NB4 (cell line): Measurements from ENCODE around the gene SMC1B.

Experiments
- DNase-seq: peaks from one replicate; pipeline ENCODE4 v3.0.0; 2010; ENCODE audit warnings: low read depth
- H3K4me3 ChIP-seq: one replicate; pipeline ENCODE4 v1.5.1; 2011; ENCODE audit warnings: mild to moderate bottlenecking, low read depth, low read length, moderate library complexity
- MYC ChIP-seq: IDR thresholded peaks from 2 replicates; pipeline ENCODE4 v1.6.1; 2011; ENCODE audit warnings: low read depth, low read length
- POLR2A ChIP-seq: IDR thresholded peaks from 2 replicates; pipeline ENCODE4 v1.6.1; 2011; ENCODE audit warnings: mild to moderate bottlenecking; ENCODE audit not compliant: insufficient read length; ENCODE audit errors: extremely low read depth
- TF ChIP-seq, protein P1 (sequence below): IDR thresholded peaks from one replicate; pipeline ENCODE4 v1.5.1; 2012; ENCODE audit warnings: low read depth, low read length
- TF ChIP-seq, protein P2 (sequence below): IDR thresholded peaks from 2 replicates; pipeline ENCODE4 v1.6.1; 2011; ENCODE audit warnings: low read depth, low read length

The SMC1B gene

DNA sequence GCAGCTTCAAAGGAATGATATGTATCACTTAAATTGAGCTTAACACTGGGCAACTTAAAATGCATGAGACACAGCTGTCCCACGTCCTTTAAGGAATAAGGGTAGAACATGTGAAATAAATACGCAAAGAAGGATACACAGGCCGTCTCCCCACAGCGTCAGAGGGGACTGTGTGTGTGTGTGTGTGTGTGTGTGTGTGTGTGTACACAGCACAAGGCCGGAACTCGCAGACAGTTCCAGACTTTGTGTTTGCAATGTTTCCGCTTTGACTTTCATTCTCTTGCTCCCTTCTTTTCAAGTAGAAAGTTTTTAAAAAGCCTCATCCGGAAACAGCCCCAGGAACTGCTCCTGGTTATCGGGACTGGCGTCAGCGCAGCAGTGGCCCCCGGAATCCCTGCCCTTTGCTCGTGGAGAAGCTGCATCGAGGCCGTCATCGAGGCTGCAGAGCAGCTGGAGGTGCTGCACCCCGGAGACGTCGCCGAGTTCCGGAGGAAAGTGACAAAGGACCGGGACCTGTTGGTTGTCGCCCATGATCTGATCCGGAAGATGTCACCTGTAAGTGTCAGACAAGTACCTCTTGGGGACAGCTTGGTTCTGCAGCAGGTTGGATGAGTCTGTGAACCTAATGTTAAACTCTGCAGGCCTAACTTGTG is 90.4 kb downstream of the SMC1B start:
- no peak for TF ChIP-seq MYC
- no peak for DNase-seq
- H3K4me3 ChIP-seq: no peak overlapping the region

DNA sequence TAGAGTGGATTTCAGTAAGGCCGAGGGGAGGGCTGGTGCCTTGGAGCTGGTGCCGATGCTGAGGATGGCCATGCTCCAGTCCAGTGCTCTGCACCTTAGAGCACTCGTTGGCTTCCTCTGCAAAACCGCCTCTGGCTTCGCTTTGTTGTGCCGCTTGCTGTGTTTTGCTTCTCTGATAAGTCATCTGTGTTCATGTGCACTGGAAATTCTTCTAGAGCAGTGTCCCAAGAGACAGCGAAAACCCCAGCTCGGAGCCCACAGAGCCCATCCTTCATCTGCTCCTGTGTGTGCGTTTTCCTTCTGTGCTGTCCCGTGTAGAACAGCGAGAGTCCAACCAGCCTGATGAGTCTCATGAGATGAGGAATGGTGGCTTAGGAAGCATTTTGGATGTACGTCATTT is 91.6 kb downstream of the SMC1B start:
- TF ChIP-seq, protein P1, sequence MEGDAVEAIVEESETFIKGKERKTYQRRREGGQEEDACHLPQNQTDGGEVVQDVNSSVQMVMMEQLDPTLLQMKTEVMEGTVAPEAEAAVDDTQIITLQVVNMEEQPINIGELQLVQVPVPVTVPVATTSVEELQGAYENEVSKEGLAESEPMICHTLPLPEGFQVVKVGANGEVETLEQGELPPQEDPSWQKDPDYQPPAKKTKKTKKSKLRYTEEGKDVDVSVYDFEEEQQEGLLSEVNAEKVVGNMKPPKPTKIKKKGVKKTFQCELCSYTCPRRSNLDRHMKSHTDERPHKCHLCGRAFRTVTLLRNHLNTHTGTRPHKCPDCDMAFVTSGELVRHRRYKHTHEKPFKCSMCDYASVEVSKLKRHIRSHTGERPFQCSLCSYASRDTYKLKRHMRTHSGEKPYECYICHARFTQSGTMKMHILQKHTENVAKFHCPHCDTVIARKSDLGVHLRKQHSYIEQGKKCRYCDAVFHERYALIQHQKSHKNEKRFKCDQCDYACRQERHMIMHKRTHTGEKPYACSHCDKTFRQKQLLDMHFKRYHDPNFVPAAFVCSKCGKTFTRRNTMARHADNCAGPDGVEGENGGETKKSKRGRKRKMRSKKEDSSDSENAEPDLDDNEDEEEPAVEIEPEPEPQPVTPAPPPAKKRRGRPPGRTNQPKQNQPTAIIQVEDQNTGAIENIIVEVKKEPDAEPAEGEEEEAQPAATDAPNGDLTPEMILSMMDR: no peak
- TF ChIP-seq POLR2A: no peak
- no peak for TF ChIP-seq MYC
- TF ChIP-seq, protein P2, sequence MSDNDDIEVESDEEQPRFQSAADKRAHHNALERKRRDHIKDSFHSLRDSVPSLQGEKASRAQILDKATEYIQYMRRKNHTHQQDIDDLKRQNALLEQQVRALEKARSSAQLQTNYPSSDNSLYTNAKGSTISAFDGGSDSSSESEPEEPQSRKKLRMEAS: no peak
- H3K4me3 ChIP-seq: no peak overlapping the region
- no peak for DNase-seq

DNA sequence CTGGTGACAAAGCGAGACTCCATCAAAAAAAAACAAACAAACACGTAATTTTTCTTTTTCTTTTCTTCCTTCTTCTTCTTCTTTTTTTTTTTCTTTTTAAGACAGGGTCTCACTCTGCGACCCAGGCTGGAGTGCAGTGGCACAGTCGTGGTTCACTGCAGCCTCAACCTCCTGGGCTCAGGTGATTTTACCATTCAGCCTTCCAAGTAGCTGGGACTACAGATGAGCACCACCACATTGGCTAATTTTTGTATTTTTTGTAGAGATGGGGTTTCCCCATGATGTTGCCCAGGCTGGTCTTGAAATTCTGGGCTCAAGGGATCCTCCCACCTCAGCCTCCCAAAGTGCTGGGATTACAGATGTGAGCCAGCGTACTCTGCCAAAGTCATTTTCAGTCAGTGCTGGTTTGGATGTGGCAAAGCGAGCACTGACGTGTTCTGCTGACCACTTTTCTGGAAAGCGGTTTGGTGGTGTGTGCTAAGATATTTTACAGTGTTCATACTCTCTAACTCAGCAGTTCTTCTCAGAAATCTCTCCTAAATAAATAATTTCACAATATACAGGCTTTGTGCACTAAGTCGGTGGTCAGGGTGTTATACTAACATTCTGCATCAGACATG is 92.9 kb downstream of the SMC1B start:
- H3K4me3 ChIP-seq: no peak overlapping the region
- no peak for DNase-seq
- TF ChIP-seq, protein P1: no peak
- TF ChIP-seq POLR2A (no peak), MYC (no peak)
- TF ChIP-seq, protein P2: no peak

DNA sequence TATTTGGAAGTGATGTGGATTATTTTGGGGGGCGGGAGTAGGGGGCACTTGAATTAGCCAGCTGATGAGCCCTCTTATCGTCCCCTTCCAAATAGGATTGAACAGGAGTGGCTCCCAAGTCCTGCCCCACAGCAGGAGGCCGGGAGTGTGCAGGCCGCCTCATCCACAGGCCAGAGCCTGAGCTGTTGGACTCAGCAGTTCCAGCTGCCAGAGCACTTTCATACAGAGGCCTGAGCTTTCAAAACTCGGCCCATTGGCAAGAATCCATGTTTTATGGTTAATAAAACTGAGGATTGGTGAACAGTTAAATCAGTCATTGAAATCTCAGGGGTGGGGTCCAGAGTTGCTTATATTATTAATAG is 94.1 kb downstream of the SMC1B start:
- DNase-seq: no peak
- TF ChIP-seq, protein P2: no peak
- TF ChIP-seq, protein P1: no peak
- TF ChIP-seq MYC: no peak
- no peak for TF ChIP-seq POLR2A

GRCh38 chr22:45318558-45319323 is 94.7 kb downstream of the SMC1B start:
- TF ChIP-seq, protein P2: no peak
- TF ChIP-seq POLR2A (no peak), MYC (no peak)
- TF ChIP-seq, protein P1: no peak
- H3K4me3 ChIP-seq: peak overlapping the region; percentile 36
- DNase-seq: peak; percentile 71

More for the DNA sequence above, 94.1 kb downstream of the SMC1B start:
- H3K4me3 ChIP-seq: peak overlapping the region; percentile 36

DNA sequence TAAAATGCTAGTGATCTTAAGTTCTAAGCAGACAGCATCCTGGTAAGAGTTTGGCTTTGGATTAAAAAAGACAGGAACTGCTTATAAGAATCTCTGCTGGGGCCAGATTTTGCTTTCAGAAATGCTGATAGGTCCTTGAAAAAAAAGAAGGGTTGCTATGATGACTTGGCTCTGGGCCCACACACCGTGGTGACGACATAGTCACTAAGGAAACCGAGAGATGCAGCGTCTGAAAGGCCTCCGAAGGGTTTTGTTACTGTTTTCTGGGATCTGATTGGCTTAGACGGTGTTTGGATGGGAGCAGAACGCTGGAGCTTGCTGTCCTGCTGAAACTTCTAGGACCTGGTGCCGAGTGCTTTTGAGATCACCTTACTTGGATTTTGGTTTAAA is 95.2 kb downstream of the SMC1B start:
- peak; percentile 61 for DNase-seq
- TF ChIP-seq POLR2A (no peak), MYC (no peak)
- TF ChIP-seq, protein P1: no peak
- TF ChIP-seq, protein P2: no peak
- H3K4me3 ChIP-seq: peak overlapping the region; percentile 36
